Neural cell (in vitro differentiated cells): ENCODE results near the gene PRR20E.

Experiments used
- CTCF ChIP-seq: fragments of 450-650 bp; IDR thresholded peaks from 2 replicates; pipeline ENCODE4 v1.5.1; 2014; ENCODE audit warnings: antibody characterized with exemption, mild to moderate bottlenecking, moderate library complexity; ENCODE audit not compliant: poor library complexity, severe bottlenecking
- EP300 ChIP-seq: fragments of 450-650 bp; conservative IDR thresholded peaks from 2 replicates; pipeline ENCODE4 v1.6.1; 2014; ENCODE audit warnings: antibody characterized with exemption, mild to moderate bottlenecking, moderate library complexity; ENCODE audit not compliant: poor library complexity, severe bottlenecking
- EZH2 ChIP-seq: fragments of 200-600, 300-800 bp; shearing (Covaris generic), sonication (generic); IDR thresholded peaks from 2 replicates; pipeline ENCODE4 v1.6.1; 2014; ENCODE audit warnings: antibody characterized with exemption, low read length, borderline replicate concordance, mild to moderate bottlenecking; ENCODE audit not compliant: insufficient read depth, poor library complexity, severe bottlenecking
- POLR2AphosphoS5 ChIP-seq: IDR thresholded peaks from 2 replicates; pipeline ENCODE4 v1.6.1; 2012
- REST ChIP-seq: IDR thresholded peaks from 2 replicates; pipeline ENCODE4 v1.6.1; 2012; ENCODE audit warnings: borderline replicate concordance
- SMC3 ChIP-seq: fragments of 450-650 bp; conservative IDR thresholded peaks from 2 replicates; pipeline ENCODE4 v1.6.1; 2014; ENCODE audit warnings: antibody characterized with exemption, mild to moderate bottlenecking, moderate library complexity; ENCODE audit not compliant: poor library complexity
- TAF1 ChIP-seq: IDR thresholded peaks from 2 replicates; pipeline ENCODE4 v1.6.1; 2012; ENCODE audit warnings: low read depth

- no peak for TF ChIP-seq REST
- TF ChIP-seq EP300: no peak
- TF ChIP-seq CTCF: no peak
- TF ChIP-seq POLR2AphosphoS5: no peak
- TF ChIP-seq EZH2: no peak
- TF ChIP-seq SMC3: no peak
- no peak for TF ChIP-seq TAF1
These were observed 38.1 kb upstream of the PRR20E start for GRCh38 chr13:57128909-57129308.
